GM19351 (cell line): Measurements from ENCODE around the gene MED28.
"Not testable (repeated sequence)": the region's sequence is repeated elsewhere in the genome, so short reads cannot be mapped to it uniquely, and the experiment has no call there.

ENCODE experiments used
- ATAC-seq: cut with Tn5 transposase; IDR thresholded peaks from one replicate; pipeline ENCODE4 v1.9.1; 2021; ENCODE audit warnings: mild to moderate bottlenecking, moderate library complexity; ENCODE audit not compliant: unreplicated experiment

MED28 gene, protein sequence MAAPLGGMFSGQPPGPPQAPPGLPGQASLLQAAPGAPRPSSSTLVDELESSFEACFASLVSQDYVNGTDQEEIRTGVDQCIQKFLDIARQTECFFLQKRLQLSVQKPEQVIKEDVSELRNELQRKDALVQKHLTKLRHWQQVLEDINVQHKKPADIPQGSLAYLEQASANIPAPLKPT

DNA sequence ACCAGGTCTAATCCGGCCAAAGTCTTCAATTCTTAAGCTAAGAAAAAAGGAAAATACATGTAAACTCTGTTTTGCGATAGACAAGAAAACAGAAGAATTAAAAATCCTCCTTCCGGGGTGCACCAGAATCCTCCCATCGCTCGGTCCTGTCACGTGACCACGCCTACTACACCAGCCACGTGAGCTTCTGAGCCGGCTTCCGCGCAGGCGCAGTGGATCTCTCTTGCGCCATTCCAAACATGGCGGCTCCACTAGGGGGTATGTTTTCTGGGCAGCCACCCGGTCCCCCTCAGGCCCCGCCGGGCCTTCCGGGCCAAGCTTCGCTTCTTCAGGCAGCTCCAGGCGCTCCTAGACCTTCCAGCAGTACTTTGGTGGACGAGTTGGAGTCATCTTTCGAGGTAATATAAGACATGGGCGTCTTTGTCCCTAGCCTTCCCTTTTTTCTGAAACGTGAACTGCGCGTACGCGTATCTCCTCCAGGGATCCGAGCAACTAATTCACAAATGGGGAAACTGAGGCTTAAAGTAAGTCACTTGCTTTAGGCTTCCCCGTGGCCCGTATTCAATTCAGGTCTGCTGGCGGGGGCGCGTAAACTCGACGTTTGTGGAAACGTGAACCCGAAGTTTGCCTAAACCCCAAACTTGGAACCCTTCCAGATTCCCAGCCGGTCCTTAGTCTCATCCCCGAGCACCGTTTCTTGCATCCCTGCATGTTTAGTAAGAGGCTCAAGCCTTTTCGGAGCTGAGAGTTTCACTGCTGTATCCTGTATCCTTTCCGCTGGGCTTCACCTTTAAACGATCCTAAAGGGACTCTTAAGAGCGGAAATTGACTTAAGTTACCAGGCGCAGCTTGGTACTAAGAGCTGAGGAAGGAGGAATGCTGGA, at the start of gene MED28:
TSS of gene MED28 (plus strand) at position 226 of the 884 bp plus-strand sequence. CDS start at position 240, 14 bp downstream.
- ATAC-seq: peak; percentile 94

GRCh38 chr4:17565846-17566245, 48.6 kb upstream of the MED28 start:
- ATAC-seq: no peak

- no peak for ATAC-seq
These were observed 47.2 kb upstream of the MED28 start for GRCh38 chr4:17567271-17567670.

DNA sequence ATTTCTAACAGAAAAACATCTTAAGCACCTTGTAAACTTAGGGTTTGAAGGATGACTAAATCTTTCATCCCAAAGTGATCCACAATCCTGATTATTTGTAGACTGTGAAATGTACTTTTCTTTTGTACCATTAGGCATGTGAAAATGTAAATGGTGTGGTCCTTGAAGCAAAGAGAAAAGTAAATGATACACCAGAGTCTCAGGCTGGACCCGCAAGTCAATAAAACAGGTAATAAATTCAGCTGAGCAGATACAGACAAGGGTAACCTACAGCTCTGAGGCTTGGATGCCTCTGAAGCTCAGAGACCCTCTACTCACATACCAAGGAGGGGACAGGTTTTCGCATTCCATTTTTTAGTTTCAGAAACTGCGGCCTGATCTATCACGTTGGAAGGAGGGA, 40.2 kb upstream of the MED28 start:
- ATAC-seq: no peak

GRCh38 chr4:17575177-17575576, 39.3 kb upstream of the MED28 start:
- ATAC-seq: not testable (repeated sequence)

DNA sequence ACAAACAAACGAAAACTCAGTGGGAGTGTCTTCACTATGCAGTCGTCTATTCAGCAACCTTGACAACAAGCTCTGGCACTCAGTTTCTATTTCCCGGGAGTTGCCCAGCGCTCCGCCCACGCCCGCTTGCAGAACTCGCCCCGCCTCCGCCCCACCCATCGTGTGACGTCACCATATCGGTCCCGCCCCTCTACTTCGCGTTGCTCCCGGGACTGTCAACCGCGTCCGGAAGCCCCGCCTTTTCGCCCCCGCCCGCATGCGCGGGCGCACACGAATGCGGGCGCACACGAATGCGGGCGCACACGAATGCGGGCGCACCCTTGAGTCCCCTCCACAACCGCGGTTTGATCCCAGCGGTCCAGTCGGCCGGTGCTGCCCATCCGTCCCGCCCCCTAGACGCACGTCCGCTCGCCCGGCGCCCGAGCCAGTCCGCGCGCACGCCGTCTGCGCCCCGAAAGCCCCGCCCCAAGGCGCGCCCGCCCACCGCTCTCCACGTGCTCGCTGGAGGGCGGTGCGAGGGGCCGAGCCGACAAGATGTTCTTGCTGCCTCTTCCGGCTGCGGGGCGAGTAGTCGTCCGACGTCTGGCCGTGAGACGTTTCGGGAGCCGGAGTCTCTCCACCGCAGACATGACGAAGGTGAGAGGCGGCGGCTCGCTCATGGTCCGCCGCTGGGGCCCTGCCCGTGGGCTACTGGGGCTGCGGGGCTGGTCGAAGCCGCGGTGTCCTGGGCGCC, 37.3 kb upstream of the MED28 start, which contains the start of gene LAP3:
TSS of gene LAP3 (plus strand) at position 267 of the 733 bp plus-strand sequence. CDS start at position 535, 268 bp downstream.
- peak; percentile 75 for ATAC-seq

DNA sequence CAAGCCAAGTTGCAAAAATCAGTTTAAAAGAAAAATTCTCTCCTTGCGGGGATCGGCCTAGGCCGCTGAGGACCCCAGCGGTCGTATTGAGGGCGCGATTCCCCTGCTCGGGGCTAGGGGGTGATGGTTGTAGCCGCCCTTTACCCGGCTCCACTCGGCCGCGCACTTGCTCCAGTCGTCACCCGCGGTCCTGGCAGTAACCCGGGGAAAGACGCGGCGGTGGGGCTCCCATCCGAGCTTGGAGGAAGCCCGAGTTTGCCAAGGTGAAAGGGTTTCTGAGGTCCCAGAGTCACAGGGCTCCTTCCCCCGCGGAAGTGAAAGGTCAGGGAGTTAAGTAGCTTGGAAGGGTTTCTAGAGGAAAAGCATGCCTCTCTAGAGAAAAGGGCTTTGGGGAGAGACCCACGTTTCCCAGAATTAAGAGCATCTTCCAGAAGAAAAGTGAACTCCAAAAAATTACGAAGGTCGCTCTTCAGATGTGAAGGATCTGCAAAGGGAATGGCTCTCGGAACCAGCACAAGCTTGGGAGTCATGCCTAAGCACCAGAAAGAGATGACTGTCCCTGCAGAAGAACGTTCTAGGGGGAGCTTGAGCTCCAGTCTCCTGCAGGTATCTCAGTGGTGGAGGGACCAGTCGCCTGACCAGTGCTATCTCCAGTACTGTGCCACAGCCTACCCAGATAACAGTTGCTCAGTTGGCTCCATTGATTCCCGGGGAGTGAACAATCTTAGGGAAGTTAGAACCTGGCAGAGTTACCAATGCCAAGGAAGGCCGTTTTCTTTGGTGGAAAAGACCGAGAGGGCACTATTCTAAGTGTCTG, 36.6 kb upstream of the MED28 start:
- peak; percentile 20 for ATAC-seq

DNA sequence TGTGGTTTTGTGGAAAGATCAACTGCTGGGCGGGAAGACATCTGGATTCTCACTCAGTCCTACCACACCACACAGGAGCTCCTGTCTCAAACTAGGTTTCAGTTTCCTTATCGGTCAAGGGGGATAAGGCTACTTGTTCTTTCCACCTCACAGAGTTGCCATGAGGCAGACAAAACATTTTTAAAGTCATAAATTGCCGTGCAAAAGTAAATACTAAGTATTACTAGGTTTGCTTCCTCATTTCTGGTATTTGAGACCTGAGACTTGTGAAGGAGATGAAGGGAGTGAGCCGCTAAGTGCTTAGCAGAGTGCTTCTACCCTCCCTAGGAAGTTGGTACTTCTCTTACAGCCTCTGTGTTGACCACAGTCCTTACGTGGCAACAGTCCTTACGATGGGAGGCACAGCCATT, 36.0 kb upstream of the MED28 start:
- peak; percentile 28 for ATAC-seq

- no peak for ATAC-seq
These were observed 33.5 kb upstream of the MED28 start for GRCh38 chr4:17580969-17581368.

DNA sequence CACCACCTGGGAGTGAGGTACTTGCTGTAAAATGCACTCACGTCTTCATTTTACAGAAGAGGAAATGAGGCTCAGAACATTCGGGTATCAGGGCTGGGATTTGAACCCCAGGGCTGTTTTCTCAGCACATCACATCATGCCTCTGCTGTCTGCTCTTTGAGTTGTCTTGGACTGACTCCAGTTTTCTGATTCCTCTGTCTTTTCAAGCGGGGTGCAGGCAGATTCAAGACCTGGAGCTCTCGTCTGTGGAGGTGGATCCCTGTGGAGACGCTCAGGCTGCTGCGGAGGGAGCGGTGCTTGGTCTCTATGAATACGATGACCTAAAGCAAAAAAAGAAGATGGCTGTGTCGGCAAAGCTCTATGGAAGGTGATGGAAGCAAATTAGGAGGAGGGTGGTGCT, 31.2 kb upstream of the MED28 start:
- ATAC-seq: no peak

- ATAC-seq: no peak
These were observed 30.5 kb upstream of the MED28 start for GRCh38 chr4:17583941-17584340.

DNA sequence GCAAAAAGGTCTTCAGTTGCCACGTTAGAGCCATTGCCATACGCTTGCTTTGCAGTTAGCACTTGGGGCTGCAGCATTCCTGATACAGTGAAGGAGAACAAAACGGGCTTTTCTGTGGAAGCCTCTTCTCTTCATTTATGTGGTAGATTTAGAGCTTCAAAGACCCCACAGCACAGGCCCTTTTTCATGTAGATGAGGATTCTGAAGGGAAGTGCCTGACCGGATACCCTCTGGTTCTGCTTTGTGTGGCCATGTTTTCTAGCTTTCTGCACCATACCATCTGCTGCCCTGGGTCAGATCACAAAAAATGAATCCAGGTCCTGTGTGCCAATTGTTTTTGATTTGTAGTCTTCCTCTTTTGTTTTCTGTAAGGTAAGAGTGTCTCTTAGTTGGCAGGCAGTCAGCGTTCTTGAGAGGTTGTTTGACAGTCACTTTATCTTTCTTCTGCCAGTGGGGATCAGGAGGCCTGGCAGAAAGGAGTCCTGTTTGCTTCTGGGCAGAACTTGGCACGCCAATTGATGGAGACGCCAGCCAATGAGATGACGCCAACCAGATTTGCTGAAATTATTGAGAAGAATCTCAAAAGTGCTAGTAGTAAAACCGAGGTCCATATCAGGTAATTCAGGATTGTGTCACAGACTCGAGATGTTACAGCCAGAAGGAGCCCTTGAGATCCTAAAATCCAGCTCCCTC, 29.8 kb upstream of the MED28 start:
- no peak for ATAC-seq

DNA sequence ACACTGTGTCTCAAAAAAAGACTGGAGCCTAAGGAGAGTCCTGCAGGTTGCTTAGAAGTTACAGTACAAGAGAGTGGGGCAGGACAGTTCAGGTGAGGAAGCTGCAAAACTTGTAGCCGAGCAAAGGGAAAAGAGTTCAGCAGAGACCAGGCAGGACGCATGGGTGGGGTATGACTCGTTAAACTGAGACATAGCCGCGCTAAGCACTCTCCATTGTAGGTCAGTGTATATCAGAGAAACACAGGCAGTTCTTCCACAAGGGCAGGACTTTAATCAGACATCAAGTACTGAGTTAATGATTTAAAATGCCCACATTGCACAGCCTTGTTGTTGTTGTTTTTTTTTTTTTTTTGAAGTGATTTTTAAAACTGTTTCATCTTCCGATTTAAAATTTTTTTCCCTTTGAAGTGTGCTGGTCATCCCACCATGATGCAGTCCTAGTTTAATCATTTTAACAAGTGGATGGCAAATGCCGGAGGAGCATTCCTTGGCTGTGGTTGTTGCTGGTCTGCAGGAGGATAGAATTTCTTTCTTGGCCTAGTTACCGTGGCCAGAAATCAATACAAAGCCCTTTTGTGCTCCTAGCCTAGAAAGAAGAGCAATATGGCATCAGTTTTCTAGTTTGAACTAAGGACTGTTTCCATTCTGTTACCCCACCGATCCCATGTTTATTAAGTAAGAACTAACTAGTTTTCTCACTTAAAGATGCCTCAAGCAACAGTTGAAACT, 27.2 kb upstream of the MED28 start:
- ATAC-seq: no peak

- no peak for ATAC-seq
These were observed 25.1 kb upstream of the MED28 start for GRCh38 chr4:17589355-17589754.

GRCh38 chr4:17595471-17596005, 18.9 kb upstream of the MED28 start:
- peak; percentile 89 for ATAC-seq

- no peak for ATAC-seq
These were observed 16.9 kb upstream of the MED28 start for GRCh38 chr4:17597517-17597916.

- no peak for ATAC-seq
These were observed 14.6 kb upstream of the MED28 start for GRCh38 chr4:17599826-17600225.

DNA sequence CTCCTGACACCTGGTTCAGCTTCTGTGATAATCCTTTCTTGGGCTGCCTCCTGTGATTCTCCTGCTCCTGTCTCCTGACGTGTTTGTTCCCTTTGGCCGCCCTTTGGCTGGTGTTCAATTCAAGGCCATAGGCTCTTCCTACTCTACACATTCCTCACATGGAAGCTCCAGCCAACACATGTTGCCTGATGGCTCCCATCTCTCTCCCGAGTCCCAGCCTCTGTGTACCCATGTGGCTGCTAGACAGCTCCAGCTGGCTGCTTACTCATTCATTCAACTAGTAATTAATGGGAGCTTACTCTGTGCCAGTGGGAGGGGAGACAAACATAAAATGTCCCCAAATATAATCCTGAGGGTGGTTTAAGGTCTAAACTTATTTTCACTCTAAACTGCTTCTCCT, 9.2 kb upstream of the MED28 start:
- no peak for ATAC-seq

GRCh38 chr4:17613761-17614415, 553 bp upstream of the MED28 start:
- ATAC-seq: peak; percentile 50
